ENCODE results near the gene TPCN1. TPM values are rescaled to one million over a fixed set of nuclear protein-coding genes. Genes with fewer than 3 reads are reported as not detected.

The TPCN1 gene
- total RNA-seq, 2 experiments from 2014 or later, result 47.3 to 49.2 TPM

GRCh38 chr12:113238309-113238708 lies 17.0 kb downstream of the TPCN1 start:
- H3K27ac Mint-ChIP-seq, result no peak overlapping the region
- CTCF ChIA-PET, result interaction anchor here (0.6 to 1.5 kb wide), 4 partner anchors 23 to 246 kb away, joined by 3 to 4 read pairs (median 3); no protein-coding TSS in a partner anchor
- DNase-seq, result no peak
- peaks cover 29% of the 10 kb centered on the region for H3K36me3 Mint-ChIP-seq (ENCODE audit: low read depth)
- H3K9me3 Mint-ChIP-seq, result no peaks in the 10 kb centered on the region
- peaks cover 31% of the 10 kb centered on the region for H3K4me1 Mint-ChIP-seq (ENCODE audit: low read depth)
- intact Hi-C loops (cut with micrococcal nuclease), result no loop called here
- no peak overlapping the region for H3K4me3 Mint-ChIP-seq
- H3K27me3 Mint-ChIP-seq (ENCODE audit: low read depth), result no peaks in the 10 kb centered on the region

- H3K27ac Mint-ChIP-seq, result no peak overlapping the region
- CTCF ChIA-PET, result interaction anchor here (0.8 to 1.4 kb wide), 2 partner anchors 15 to 247 kb away, joined by 3 read pairs; no protein-coding TSS in a partner anchor
- no peaks in the 10 kb centered on the region for H3K9me3 Mint-ChIP-seq
- no peak overlapping the region for H3K4me3 Mint-ChIP-seq
- H3K36me3 Mint-ChIP-seq (ENCODE audit: low read depth), result peaks cover 26% of the 10 kb centered on the region
- H3K27me3 Mint-ChIP-seq (ENCODE audit: low read depth), result no peaks in the 10 kb centered on the region
- intact Hi-C loops (cut with micrococcal nuclease), result no loop called here
- peaks cover 29% of the 10 kb centered on the region for H3K4me1 Mint-ChIP-seq (ENCODE audit: low read depth)
- no peak for DNase-seq
These were observed 18.1 kb downstream of the TPCN1 start for GRCh38 chr12:113239288-113239771.

GRCh38 chr12:113239811-113240331 lies 18.6 kb downstream of the TPCN1 start:
- Mint-ChIP-seq H3K4me1 (ENCODE audit: low read depth) (peaks cover 33% of the 10 kb centered on the region), H3K27me3 (ENCODE audit: low read depth) (no peaks in the 10 kb centered on the region), H3K9me3 (no peaks in the 10 kb centered on the region), H3K27ac (no peak overlapping the region), H3K4me3 (no peak overlapping the region), H3K36me3 (ENCODE audit: low read depth) (peaks cover 29% of the 10 kb centered on the region)
- CTCF ChIA-PET, result interaction anchor here (1.4 kb wide), 1 partner anchor 15 kb away, joined by 3 read pairs; no protein-coding TSS in a partner anchor
- DNase-seq, result no peak
- intact Hi-C loops (cut with micrococcal nuclease), result no loop called here

GRCh38 chr12:113240395-113240794 lies 19.1 kb downstream of the TPCN1 start:
- Mint-ChIP-seq H3K27me3 (ENCODE audit: low read depth) (no peaks in the 10 kb centered on the region), H3K4me3 (no peak overlapping the region), H3K9me3 (no peaks in the 10 kb centered on the region), H3K36me3 (ENCODE audit: low read depth) (peaks cover 30% of the 10 kb centered on the region), H3K27ac (no peak overlapping the region), H3K4me1 (ENCODE audit: low read depth) (peaks cover 34% of the 10 kb centered on the region)
- no peak for DNase-seq
- intact Hi-C loops (cut with micrococcal nuclease), result no loop called here
- CTCF ChIA-PET, result interaction anchor here (0.7 to 1.4 kb wide), 2 partner anchors 16 to 35 kb away, joined by 3 read pairs; no protein-coding TSS in a partner anchor

GRCh38 chr12:113241191-113242025 lies 20.1 kb downstream of the TPCN1 start:
- H3K36me3 Mint-ChIP-seq (ENCODE audit: low read depth), result peaks cover 33% of the 10 kb centered on the region
- intact Hi-C loops (cut with micrococcal nuclease), result no loop called here
- no peak overlapping the region for H3K27ac Mint-ChIP-seq
- H3K4me1 Mint-ChIP-seq (ENCODE audit: low read depth), result peaks cover 36% of the 10 kb centered on the region
- CTCF ChIA-PET, result interaction anchor here (0.5 to 0.7 kb wide), 2 partner anchors 14 to 36 kb away, joined by 3 read pairs; no protein-coding TSS in a partner anchor
- H3K4me3 Mint-ChIP-seq, result no peak overlapping the region
- H3K9me3 Mint-ChIP-seq, result no peaks in the 10 kb centered on the region
- no peak for DNase-seq
- H3K27me3 Mint-ChIP-seq (ENCODE audit: low read depth), result no peaks in the 10 kb centered on the region

DNA sequence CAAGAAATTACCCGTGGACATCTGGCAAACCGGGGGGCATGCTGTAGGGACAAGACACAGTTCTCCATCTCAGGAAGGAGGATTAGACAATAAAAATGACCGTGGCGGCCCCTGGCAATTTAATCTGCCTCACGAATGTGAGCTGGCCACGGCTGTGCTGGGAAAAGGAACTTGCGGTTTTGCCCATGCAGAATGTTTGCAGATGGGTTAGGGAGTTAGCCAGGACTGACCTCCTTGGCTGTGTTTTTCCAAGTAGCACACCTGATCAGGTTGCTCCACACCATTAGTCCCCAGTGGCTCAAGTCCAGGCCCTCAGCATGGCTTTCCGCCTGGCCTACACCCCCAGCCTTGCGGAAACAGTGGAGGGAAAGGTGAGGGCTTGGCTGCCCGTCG lies 20.8 kb downstream of the TPCN1 start:
- DNase-seq, result no peak
- H3K4me1 Mint-ChIP-seq (ENCODE audit: low read depth), result peaks cover 33% of the 10 kb centered on the region
- intact Hi-C loops (cut with micrococcal nuclease), result no loop called here
- peaks cover 34% of the 10 kb centered on the region for H3K36me3 Mint-ChIP-seq (ENCODE audit: low read depth)
- no peaks in the 10 kb centered on the region for H3K9me3 Mint-ChIP-seq
- H3K27me3 Mint-ChIP-seq (ENCODE audit: low read depth), result no peaks in the 10 kb centered on the region
- CTCF ChIA-PET, result interaction anchor here (1.0 kb wide), 1 partner anchor 8 kb away, joined by 3 read pairs; no protein-coding TSS in a partner anchor
- no peak overlapping the region for H3K27ac Mint-ChIP-seq
- H3K4me3 Mint-ChIP-seq, result no peak overlapping the region

- CTCF ChIA-PET, result interaction anchor here (1.0 kb wide), 1 partner anchor 9 kb away, joined by 3 read pairs; no protein-coding TSS in a partner anchor
- Mint-ChIP-seq H3K4me3 (no peak overlapping the region), H3K4me1 (ENCODE audit: low read depth) (peaks cover 32% of the 10 kb centered on the region), H3K9me3 (no peaks in the 10 kb centered on the region), H3K36me3 (ENCODE audit: low read depth) (peaks cover 35% of the 10 kb centered on the region), H3K27ac (no peak overlapping the region), H3K27me3 (ENCODE audit: low read depth) (no peaks in the 10 kb centered on the region)
- intact Hi-C loops (cut with micrococcal nuclease), result no loop called here
- no peak for DNase-seq
These were observed 21.3 kb downstream of the TPCN1 start for GRCh38 chr12:113242560-113242959.

- Mint-ChIP-seq H3K27ac (no peak overlapping the region), H3K27me3 (ENCODE audit: low read depth) (no peaks in the 10 kb centered on the region), H3K4me3 (no peak overlapping the region), H3K36me3 (ENCODE audit: low read depth) (peaks cover 30% of the 10 kb centered on the region), H3K9me3 (no peaks in the 10 kb centered on the region), H3K4me1 (ENCODE audit: low read depth) (peaks cover 27% of the 10 kb centered on the region)
- CTCF ChIA-PET, result no interaction called here
- no peak for DNase-seq
- intact Hi-C loops (cut with micrococcal nuclease), result no loop called here
These were observed 22.8 kb downstream of the TPCN1 start for GRCh38 chr12:113244047-113244460.

- intact Hi-C loops (cut with micrococcal nuclease), result no loop called here
- Mint-ChIP-seq H3K9me3 (no peaks in the 10 kb centered on the region), H3K27me3 (ENCODE audit: low read depth) (no peaks in the 10 kb centered on the region), H3K4me3 (peak overlapping the region; percentile 38), H3K27ac (peak overlapping the region; percentile 74), H3K36me3 (ENCODE audit: low read depth) (peaks cover 26% of the 10 kb centered on the region), H3K4me1 (ENCODE audit: low read depth) (peaks cover 25% of the 10 kb centered on the region)
- peak; percentile 28 for DNase-seq
- CTCF ChIA-PET, result no interaction called here
These were observed 23.3 kb downstream of the TPCN1 start for GRCh38 chr12:113244478-113244958.

DNA sequence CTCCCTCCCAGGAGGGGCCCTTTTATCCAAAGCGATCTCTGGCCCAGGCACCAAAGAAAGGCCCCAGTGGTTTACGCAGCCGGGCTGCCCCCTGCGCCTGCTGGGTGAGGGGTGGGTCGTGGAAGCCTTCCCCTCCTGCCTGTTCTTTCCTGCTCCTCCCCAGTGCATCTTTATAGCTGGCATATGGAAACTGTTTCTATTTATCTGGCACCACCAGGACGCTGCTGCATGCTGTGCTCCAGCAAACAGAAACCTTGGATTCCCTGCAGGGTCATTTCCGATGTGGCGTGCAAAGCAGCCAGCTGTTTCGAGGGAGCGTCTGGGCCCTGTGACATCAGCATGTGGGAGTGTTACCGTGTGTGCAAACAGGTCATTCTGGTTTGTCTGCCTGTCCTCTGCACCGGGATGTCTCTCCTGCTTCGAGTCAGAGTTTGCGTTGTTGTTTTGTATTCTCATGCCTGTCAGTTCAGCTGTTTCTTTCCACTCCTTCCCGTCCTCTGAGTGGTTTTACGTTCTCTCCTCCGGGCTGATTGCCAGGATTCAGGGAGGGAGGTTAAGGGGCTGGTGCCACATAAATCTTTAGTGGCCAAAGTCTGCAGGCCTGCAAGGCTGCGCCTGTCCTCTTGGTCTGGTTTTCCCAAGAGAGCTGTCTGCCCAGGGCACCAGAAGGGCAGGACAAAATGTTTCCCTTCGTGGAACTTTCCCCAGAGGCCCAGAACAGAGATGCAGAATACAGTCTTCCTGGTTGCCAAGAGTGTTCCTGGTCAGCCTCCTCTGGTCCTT lies 24.6 kb downstream of the TPCN1 start:
- Mint-ChIP-seq H3K36me3 (ENCODE audit: low read depth) (peaks cover 18% of the 10 kb centered on the region), H3K4me3 (no peak overlapping the region), H3K9me3 (no peaks in the 10 kb centered on the region), H3K27me3 (ENCODE audit: low read depth) (no peaks in the 10 kb centered on the region), H3K4me1 (ENCODE audit: low read depth) (peaks cover 18% of the 10 kb centered on the region), H3K27ac (no peak overlapping the region)
- DNase-seq, result no peak
- intact Hi-C loops (cut with micrococcal nuclease), result no loop called here
- CTCF ChIA-PET, result interaction anchor here (0.7 kb wide), 1 partner anchor 9 kb away, joined by 4 read pairs; no protein-coding TSS in a partner anchor

- H3K36me3 Mint-ChIP-seq (ENCODE audit: low read depth), result peaks cover 20% of the 10 kb centered on the region
- intact Hi-C loops (cut with micrococcal nuclease), result no loop called here
- H3K9me3 Mint-ChIP-seq, result peaks cover under 1% of the 10 kb centered on the region
- no peak for DNase-seq
- H3K4me1 Mint-ChIP-seq (ENCODE audit: low read depth), result peaks cover 18% of the 10 kb centered on the region
- no peak overlapping the region for H3K27ac Mint-ChIP-seq
- H3K4me3 Mint-ChIP-seq, result no peak overlapping the region
- no peaks in the 10 kb centered on the region for H3K27me3 Mint-ChIP-seq (ENCODE audit: low read depth)
- CTCF ChIA-PET, result no interaction called here
These were observed 25.3 kb downstream of the TPCN1 start for GRCh38 chr12:113246478-113247122.
